GM19043 (cell line): ENCODE measurements around the gene BIN2.
"Not testable (repeated sequence)": the region's sequence is repeated elsewhere in the genome, so short reads cannot be mapped to it uniquely, and the experiment has no call there.

ENCODE experiments used
- ATAC-seq: cut with Tn5 transposase; IDR thresholded peaks from one replicate; pipeline ENCODE4 v1.9.1; 2021; ENCODE audit warnings: low read depth; ENCODE audit not compliant: unreplicated experiment

The BIN2 gene

DNA sequence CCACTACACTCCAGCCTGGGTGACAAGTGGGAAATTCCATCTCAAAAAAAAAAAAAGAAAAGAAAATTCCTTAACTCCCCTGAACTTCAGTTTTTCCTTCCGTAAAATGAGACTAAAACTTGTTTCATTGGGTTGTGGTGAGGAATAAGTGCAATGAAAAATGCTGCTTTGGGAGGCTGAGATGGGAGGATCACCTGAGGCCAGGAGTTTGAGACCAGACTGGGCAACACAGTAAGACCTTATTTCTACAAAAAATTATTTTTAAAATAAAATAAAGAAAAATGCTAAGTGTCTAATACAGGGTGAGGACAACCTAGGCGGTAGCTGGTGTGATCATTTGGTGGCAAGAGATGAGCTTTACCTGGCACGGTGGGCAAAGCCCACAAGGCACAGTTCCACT, 60.6 kb downstream of the BIN2 start:
- no peak for ATAC-seq

DNA sequence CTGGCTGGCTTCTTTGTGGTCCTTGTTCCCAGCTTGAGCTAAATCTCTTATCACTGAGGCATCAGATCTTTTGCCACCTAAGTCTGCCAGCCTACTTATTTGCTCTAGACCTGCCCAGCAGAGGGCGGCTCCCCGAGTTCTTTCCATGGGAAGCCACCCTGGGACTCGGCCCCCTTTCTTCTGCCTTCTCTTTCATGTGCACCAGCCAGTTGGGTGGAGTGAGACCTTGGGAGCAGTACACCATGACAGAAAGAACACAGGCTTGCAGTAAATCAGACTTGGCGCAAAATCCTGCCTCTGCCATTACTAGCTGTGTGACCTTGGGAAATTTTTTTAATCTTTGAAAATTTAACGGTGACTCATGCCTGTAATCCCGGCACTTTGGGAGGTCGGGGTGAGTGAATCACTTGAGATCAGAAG, 61.2 kb downstream of the BIN2 start:
- no peak for ATAC-seq

DNA sequence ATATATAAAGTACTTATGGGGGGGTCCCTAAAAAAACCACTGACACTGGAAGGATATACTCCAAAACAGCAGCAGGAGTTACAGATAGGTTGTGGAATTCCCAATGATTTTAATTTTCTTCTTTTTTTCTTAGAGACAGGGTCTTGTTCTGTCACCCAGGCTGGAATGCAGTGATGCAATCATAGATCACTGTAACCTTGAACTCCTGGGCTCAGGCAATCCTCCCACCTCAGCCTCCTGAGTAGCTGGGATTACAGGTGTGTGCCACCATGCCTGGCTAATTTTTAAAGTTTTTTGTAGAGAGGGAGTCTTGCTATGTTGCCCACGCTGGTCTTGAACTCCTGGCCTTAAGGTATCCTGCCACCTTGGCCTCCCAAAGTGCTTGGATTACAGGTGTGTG, 64.4 kb downstream of the BIN2 start:
- ATAC-seq: not testable (repeated sequence)

DNA sequence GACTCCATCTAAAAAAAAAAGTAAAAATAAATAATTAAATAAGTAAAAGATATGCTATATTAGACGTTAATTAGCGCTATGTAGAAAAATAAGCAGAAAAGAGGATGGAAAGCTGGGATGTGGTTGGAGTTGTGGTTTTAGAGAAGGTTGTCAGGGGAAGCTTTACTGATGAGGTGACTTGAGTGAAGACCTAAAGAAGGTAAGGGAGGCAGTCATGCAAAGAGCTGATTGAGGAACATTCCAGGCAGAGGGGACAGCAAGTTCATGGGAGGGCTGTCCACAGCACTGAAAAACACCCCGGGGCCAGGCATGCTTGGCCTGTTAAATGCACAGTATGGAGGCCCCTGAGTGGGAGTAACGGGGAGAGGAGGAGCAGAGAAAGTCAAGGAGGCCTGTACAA, 69.4 kb downstream of the BIN2 start:
- no peak for ATAC-seq

DNA sequence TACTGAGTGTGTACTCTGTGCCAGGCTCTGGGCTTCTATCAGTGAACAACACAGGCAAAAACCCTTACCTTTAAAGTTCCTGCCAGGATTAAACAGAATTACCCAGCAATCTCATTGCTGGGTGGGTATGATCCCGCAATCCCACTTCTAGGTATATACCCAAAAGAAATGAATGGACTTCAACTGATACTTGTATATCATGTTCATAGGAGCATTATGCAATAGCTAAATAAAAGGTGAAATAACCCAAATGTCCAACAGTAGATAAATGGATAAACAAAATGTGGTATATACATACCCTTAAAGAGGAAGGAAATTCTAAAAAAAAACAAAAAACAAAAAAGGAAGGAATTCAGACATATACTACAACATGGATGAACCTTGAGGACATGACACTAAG, 70.7 kb downstream of the BIN2 start:
- no peak for ATAC-seq

DNA sequence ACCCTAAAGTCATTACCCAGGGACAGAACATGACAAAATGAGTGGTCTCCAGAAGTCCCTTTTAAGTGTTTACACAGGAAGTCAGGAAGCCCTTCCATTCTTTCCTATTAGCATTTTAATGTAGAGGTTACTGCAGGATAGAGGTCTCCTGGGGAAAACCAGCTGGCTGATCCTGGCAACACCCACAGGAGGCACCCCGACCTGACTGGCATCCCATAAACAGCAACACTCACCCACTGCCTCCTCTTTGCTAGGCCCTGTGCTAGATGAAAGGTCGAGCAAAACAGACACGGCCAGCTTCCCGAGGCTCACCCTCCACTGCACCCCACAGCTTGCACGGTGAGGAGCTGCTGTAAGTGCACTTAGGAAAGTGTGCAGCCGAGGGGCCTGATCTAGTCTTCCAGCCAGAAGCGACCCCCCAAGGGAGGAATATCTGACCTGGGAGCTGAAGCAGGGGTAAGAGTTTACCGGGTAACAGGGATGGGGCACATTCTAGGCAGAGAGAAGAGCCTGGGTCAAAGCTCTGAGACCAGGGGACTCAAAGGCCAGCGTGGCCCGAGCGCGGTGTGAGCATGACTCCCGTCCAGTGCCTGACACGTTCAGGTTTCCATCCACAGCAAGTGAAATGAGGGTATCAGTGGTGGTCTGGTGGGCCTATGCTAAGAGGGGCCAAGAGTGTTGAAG, 76.3 kb downstream of the BIN2 start:
- no peak for ATAC-seq

DNA sequence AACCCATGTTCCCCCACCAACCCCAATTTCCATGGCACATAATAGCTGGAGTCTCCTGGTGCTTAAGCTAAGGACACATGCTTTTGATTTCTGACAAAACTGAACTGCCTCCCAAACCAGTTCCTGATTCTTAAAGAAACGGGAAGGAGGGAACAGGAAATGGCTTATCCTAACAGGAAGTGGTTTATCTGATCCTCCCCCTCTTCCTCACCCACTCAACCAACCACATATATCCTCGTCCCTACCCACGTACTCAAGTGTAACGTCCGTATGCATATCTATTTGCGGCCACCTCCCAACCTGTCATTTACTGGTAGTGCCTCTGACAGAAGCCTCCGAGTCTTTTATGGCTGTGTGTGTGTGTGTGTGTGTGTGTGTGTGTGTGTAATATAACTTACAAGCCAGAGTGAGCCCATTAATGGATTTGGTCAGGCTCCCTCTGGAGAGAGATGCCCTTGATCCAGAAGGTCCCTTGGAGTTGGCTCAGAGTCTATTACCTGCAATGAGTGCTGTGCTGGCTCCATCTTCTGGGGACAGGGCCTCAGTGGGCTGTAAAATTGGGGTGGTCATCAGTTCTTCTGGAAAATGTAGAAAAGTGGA, 77.6 kb downstream of the BIN2 start:
- ATAC-seq: no peak

DNA sequence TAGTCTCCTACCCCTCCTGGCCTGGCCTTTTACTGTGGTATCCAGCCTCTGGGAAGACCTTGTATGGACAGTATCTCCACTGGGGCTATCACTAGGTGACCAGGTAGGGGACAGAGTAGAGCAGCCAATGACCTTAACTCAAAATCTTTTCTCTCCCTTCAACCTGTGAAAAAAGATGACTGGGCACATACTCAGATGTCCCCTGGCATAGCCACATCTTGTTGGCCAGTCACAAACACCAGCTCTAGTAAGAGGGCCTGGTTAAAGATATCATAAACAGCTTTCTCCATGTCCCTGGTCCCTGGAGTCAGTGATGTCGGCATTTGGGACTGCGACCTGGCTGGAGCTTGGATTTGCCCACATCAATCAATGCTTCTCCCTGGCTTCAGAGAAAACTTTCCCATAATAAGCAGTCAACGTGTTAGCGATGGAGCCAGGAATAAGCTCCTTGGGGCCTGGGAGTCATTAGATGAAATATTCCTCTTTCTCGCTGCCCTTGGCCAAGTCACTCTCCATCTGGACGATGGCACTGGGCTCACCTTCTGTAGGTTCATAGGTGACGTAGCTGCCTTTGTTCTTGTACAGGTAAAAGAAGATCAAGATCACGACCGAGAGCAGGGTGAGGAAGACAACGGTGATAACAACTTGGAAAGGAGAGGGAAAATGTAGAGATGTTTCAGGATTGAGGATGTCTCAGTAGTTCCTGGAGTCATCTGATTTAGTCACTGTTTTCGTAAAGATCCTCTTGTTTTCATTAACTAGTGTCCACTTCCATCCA, 78.3 kb downstream of the BIN2 start:
- no peak for ATAC-seq

DNA sequence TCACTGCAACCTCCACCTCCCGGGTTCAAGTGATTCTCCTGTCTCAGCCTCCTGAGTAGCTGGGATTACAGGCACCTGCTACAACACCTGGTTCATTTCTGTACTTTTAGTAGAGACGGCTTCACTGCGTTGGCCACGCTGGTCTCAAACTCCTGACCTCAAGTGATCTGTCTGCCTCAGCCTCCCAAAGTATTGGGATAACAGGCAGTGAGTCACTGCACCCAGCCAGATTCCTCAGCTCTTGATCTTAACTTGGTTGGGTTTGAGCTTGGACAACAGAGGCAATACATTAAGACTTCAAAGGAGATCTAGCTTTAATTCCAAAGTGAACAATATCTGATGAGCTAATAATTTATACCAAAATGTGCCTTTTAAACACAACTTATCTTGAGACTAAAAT, 79.7 kb downstream of the BIN2 start:
- no peak for ATAC-seq

DNA sequence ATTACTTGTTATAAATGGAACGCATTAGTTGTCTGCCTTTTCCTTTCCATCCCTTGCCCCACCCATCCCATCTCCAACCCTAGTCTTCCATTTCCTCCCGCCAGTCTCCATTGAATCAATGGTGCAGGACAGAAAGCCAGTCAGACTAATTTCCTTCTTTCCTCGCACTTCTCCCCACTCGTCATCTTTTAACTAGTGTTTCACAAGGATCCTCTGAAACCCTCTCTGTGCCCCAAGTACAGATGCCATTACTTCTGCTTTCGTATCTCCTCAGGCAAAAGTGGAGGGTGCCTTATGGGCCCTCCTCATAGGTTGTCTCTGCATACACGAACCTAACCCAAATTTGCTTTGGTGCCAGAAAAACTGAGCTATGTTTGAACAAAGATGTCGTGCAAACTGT, 81.1 kb downstream of the BIN2 start:
- no peak for ATAC-seq

DNA sequence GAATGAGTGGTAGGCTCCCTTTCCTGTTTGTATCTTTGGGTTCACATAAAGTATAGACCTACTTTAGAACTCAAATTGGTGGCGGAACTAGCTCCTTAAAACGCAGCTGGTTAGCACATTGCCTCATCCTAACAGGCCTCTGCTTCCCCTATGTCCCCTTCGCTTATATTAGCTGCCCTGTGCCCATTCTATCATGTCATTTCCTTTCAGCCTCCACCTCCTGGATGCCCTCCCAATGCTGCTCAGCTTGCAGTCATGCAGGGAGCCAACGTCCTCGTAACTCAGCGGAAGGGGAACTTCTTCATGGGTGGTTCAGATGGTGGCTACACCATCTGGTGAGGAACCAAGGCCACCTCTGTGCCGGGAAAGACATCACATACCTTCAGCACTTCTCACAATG, 81.9 kb downstream of the BIN2 start:
- ATAC-seq: no peak

DNA sequence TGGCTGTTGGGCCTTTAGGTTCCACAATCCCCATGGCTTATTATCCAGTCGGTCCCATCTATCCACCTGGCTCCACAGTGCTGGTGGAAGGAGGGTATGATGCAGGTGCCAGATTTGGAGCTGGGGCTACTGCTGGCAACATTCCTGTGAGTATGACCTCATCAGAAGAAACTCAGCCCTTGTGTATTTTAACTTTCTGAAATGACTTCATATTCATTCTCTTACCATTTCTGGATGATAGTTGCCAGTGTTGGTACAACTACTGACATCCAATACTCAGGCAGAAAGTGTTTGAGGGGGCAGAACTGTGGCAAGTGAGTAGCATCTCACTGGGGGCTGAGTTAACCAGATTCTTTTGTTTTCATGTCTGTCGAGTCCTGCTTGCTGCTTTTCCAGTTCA, 83.0 kb downstream of the BIN2 start:
- ATAC-seq: no peak

DNA sequence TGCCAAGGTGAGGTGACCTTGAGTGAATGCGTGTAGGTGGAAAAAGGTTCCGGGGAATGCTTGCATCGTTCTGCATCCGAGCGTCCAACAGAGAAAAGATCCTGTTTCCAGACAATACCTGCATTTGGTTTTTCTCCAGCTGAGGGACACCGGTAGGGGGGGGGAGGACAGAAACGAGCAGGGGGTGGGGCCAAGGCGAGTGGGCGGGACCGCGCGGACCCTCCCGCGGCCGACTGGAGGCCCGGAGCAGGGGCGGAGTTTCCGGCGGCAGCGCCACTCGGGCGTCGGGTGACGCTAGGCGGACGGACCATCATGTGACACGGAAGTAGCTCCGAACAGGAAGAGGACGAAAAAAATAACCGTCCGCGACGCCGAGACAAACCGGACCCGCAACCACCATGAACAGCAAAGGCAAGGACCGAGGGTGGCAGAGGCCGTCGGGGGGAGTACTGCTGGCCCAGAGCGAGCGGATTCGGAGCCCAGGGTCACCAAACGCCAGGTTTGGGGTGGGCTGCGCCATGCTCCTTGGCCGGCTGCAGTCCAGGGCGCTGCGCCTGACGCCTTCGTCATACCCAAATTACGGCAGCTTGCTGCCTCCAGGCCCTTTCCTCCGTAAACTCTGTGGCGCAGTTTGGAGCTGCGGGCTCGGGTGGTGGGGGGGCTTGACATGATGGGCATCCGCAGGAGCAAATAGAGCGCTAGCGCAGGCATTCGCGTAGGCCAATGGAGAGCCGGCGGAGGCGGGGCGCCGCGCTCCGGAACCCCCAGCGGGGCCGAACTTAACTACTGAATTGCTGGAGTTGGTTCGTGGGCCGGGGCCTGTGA, 85.3 kb downstream of the BIN2 start, which contains the start of gene DAZAP2:
Gene DAZAP2 (plus strand): TSS at position 317 of the 825 bp plus-strand sequence. CDS start 82 bp downstream, at position 399.
- ATAC-seq: peak; percentile 91

DNA sequence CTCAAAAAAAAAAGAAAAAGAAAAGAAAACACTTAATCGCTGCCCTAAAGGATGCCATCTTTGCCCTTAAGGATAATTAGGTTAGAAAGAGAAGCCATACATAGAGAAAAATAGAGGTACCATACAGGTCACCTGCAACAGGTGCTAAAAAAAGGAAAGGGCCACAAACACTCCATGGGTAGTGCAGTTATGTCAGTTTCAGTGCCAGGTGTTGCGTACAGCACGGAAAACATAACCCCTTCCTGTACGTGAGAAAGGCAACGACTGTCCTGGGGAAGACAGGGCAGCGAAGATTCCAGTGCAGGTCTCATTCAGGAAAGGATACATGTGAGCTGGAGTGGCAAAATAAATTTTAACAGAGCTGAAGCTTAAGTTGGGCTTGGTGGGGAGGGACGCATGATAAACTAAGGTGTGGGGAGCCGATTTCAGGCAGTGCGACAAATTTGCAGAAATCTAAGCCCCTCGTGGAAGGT, 85.9 kb downstream of the BIN2 start:
- no peak for ATAC-seq

DNA sequence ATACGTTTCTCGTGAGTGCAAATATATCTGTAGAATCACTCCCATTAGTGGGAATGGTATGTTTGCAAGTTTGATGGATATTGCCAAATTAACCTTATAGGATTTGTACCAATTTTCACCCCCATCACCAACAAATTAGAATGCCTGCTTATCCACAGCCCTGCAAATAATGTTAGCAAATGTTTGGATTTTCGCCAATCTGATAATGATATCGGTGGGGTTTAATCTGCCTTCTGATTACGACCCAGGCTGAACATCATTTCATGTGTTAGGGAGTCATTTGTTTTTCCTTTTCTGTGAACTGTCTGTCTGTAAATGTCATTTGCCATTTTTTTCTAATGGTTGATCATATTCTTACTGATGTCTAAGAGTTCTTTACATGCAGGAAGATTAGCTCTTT, 89.4 kb downstream of the BIN2 start:
- no peak for ATAC-seq

DNA sequence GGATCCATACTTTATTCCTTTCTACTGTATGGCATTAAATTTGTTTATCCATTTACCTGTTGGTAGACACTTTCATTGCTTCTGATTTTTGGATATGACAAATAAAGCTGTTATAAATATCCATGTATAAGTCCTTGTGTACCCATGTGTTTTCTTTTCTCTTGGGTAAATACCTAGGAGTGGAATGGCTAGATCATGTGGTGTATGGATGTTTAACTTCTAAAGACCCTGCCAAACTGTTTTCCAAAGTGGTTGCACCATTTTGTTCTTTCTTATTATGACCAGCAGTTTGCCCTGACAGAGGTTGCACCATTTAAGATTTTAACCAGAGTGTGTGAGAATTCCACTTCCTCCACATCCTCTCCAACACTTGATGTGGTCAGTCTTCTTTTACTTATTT, 91.3 kb downstream of the BIN2 start:
- ATAC-seq: no peak
